ENCODE results near the gene SUB1.

The SUB1 gene

GRCh38 chr5:32645246-32645645 is 59.9 kb downstream of the SUB1 start:
- DNase-seq (ENCODE audit: low spot score): no peak

- DNase-seq (ENCODE audit: low spot score): no peak
Measured at GRCh38 chr5:32646061-32646969, 61.0 kb downstream of the SUB1 start.

- DNase-seq (ENCODE audit: low spot score): no peak
Measured at GRCh38 chr5:32651088-32651487, 65.7 kb downstream of the SUB1 start.

GRCh38 chr5:32651638-32652037 is 66.3 kb downstream of the SUB1 start:
- DNase-seq (ENCODE audit: low spot score): no peak
